Stimulated activated CD8-positive, alpha-beta memory T cell treated with anti-CD3 and anti-CD28 coated beads, Interleukin-2, amount 100 ng/mL, for 1 hour (primary cell): ENCODE measurements around the gene SMAD4.
"Not testable (repeated sequence)": the region's sequence is repeated elsewhere in the genome, so short reads cannot be mapped to it uniquely, and the experiment has no call there.

ENCODE experiments used
- DNase-seq, 2 donors: peaks; one replicate each; pipeline ENCODE4 v3.0.0-alpha.2; 2020; ENCODE audit warnings: low read depth in 2 of 2

SMAD4 gene

DNA sequence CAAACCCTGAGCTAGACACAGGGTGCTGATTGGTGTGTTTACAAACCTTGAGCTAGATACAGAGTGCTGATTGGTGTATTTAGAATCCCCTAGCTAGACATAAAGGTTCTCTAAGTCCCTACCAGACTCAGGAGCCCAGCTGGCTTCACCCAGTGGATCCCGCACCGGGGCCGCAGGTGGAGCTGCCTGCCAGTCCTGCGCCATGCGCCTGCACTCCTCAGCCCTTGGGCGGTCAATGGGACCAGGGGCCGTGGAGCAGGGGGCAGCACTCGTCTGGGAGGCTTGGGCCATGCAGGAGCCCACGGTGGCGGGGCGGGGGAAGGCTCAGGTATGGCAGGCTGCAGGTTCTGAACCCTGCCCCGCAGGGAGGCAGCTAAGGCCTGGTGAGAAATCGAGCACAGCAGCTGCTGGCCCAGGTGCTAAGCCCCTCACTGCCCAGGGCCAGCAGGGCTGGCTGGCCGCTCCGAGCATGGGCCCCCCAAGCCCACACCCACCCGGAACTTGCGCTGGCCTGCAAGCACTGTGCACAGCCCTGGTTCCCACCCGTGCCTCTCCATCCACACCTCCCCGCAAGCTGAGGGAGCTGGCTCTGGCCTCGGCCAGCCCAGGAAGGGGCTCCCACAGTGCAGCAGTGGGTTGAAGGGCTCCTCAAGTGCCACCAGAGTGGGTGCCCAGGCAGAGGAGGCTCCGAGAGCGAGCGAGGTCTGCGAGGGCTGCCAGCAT, 81.8 kb downstream of the SMAD4 start:
- not testable (repeated sequence) for DNase-seq

- DNase-seq: not testable (repeated sequence)
Measured at GRCh38 chr18:51116996-51117395, 87.0 kb downstream of the SMAD4 start.

GRCh38 chr18:51119561-51119960, 89.5 kb downstream of the SMAD4 start:
- DNase-seq: not testable (repeated sequence)

DNA sequence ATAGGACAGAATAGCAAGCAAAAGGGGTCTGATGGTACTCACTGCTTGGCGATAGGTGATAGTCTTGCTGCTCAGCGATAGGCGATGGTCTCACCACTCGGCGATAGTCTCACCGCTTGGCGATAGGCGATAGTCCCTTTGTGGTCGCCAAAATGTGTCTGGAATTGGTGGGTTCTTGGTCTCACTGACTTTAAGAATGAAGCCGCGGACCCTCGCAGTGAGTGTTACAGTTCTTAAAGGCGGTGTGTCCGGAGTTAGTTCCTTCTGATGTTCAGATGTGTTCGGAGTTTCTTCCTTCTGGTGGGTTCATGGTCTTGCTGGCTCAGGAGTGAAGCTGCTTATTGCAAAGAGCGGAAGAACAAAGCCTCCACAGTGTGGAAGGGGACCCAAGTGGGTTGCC, 90.0 kb downstream of the SMAD4 start:
- DNase-seq: not testable (repeated sequence)

- no peak for DNase-seq
Measured at GRCh38 chr18:51120809-51121596, 91.0 kb downstream of the SMAD4 start.

- DNase-seq: no peak
Measured at GRCh38 chr18:51121597-51121857, 91.5 kb downstream of the SMAD4 start.

GRCh38 chr18:51122266-51123045, 92.4 kb downstream of the SMAD4 start:
- no peak for DNase-seq

- DNase-seq: no peak
Measured at GRCh38 chr18:51123046-51123395, 93.0 kb downstream of the SMAD4 start.

GRCh38 chr18:51123481-51123880, 93.5 kb downstream of the SMAD4 start:
- no peak for DNase-seq

- no peak for DNase-seq
Measured at GRCh38 chr18:51123936-51124486, 94.0 kb downstream of the SMAD4 start.

GRCh38 chr18:51125976-51126375, 96.0 kb downstream of the SMAD4 start:
- DNase-seq: no peak

DNA sequence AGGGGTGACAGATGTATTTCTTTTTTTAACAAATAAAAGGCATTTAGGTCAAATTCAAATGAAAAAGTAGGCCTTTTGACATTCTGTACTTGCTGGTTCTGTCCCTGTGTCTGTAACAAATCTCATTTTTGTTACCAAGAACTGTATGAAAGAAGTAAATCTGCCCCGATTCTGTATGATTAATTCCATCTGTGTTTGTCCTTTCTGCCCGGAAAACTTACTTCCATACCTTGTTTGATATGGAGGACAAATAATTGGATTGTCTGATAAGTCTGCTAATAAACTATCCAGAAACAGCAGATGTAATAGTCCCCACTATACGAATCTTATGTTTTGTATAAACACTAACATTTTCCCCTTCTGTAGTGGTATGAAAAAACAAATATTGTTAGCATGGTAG, 97.7 kb downstream of the SMAD4 start:
- no peak for DNase-seq

DNA sequence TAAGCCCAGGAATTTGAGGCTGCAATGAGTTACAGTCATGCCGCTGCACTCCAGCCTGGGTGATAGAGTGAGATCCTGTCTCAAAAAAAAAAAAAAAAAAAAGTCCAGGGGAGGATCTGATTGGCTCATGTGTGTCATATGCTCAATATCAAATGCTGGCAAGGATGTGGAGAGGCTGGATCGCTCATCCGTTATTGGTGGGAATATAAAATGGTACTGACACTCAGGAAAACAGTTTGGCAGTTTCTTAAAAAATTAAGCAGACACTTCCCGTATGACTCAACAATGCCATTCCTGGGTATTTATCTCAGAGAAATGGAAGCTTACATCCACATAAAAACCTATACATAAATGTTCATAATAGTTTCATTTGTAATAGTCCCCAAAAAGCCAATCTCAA, 98.5 kb downstream of the SMAD4 start:
- DNase-seq: no peak

DNA sequence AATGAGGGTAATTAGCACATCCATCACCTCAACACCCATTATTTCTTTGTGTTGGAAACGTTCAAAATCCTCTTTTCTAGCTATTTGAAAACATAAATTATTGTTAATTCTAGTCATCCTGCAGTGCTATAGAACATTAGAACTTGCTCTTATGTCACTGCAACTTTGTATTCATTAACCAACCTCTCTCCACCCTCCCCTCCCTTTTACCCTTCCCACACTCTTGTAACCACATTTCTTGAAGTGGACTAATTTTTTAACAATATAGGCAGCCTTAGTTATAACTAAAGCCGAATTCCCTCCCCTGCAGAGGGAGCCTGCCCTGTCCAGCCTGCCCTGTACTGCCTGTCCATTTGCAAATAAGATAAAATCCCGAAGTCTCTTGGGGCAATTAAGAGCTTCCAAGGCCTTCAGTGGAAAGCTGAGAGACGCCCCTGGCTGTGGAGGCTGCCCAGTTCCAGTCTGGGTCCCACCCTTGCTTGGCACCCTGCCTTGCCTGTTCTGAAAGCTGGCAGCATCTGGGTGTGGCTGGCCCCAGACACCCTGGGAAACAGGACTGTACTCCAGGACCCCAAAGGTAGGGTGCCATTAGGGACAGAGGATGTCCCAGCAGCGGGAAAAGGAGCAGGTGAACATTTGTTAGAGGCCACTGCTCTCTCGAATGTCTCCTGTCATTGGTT, 102.4 kb downstream of the SMAD4 start:
- no peak for DNase-seq

GRCh38 chr18:51133580-51134160, 103.7 kb downstream of the SMAD4 start:
- no peak for DNase-seq
